HG03045 (cell line): Measurements from ENCODE around the gene TMX4.
"Not testable (repeated sequence)": the region's sequence is repeated elsewhere in the genome, so short reads cannot be mapped to it uniquely, and the experiment has no call there.

Source experiments
- ATAC-seq: cut with Tn5 transposase; IDR thresholded peaks from one replicate; pipeline ENCODE4 v1.9.1; 2021; ENCODE audit warnings: mild to moderate bottlenecking, moderate library complexity; ENCODE audit not compliant: unreplicated experiment

Gene TMX4

GRCh38 chr20:7974785-7975435, 44.7 kb downstream of the TMX4 start:
- ATAC-seq = no peak

- no peak for ATAC-seq
Measured at GRCh38 chr20:7971536-7972280, 47.9 kb downstream of the TMX4 start.

- no peak for ATAC-seq
Measured at GRCh38 chr20:7967199-7967844, 52.2 kb downstream of the TMX4 start.

- ATAC-seq = no peak
Measured at GRCh38 chr20:7966176-7966575, 53.4 kb downstream of the TMX4 start.

GRCh38 chr20:7959484-7959883, 60.1 kb downstream of the TMX4 start:
- ATAC-seq = no peak

GRCh38 chr20:7956561-7956960, 63.0 kb downstream of the TMX4 start:
- not testable (repeated sequence) for ATAC-seq

GRCh38 chr20:7950387-7950786, 69.2 kb downstream of the TMX4 start:
- no peak for ATAC-seq

GRCh38 chr20:7943891-7944290, 75.7 kb downstream of the TMX4 start:
- no peak for ATAC-seq

- ATAC-seq = no peak
Measured at GRCh38 chr20:7940341-7940740, 79.2 kb downstream of the TMX4 start, which contains the start of gene HAO1. Gene HAO1, minus strand, starts transcription at chr20:7940458. Its CDS starts 36 bp downstream, at chr20:7940422.

GRCh38 chr20:7939663-7940062, 79.9 kb downstream of the TMX4 start:
- no peak for ATAC-seq

- ATAC-seq = no peak
Measured at GRCh38 chr20:7938058-7938457, 81.5 kb downstream of the TMX4 start.

GRCh38 chr20:7937328-7937727, 82.2 kb downstream of the TMX4 start:
- no peak for ATAC-seq

- no peak for ATAC-seq
Measured at GRCh38 chr20:7935027-7935551, 84.5 kb downstream of the TMX4 start.

- no peak for ATAC-seq
Measured at GRCh38 chr20:7933346-7933745, 86.2 kb downstream of the TMX4 start.

GRCh38 chr20:7930343-7930742, 89.2 kb downstream of the TMX4 start:
- ATAC-seq = no peak
